Activated T-helper 1 cell treated with anti-CD3 and anti-CD28 coated beads, Interleukin-2, amount 50 U/mL, for 16 hours (primary cell): Measurements from ENCODE around the gene SEC22C.
"Not testable (repeated sequence)": the region's sequence is repeated elsewhere in the genome, so short reads cannot be mapped to it uniquely, and the experiment has no call there.

ENCODE experiments used
- DNase-seq, 2 donors: peaks; one replicate each; pipeline ENCODE4 v3.0.0-alpha.2; 2020; ENCODE audit warnings: low read depth in 1 of 2, low spot score in 1 of 2

The SEC22C gene

GRCh38 chr3:42582474-42583070 is 805 bp upstream of the SEC22C start:
- DNase-seq = no peak

GRCh38 chr3:42581400-42581708 is 413 bp downstream of the SEC22C start:
- DNase-seq = no peak

GRCh38 chr3:42579346-42579745 is 2.4 kb downstream of the SEC22C start:
- not testable (repeated sequence) for DNase-seq

- no peak for DNase-seq
Observed at GRCh38 chr3:42578054-42578453, 3.7 kb downstream of the SEC22C start.

- DNase-seq = no peak
Observed at GRCh38 chr3:42575137-42575741, 6.5 kb downstream of the SEC22C start.

GRCh38 chr3:42572278-42572677 is 9.5 kb downstream of the SEC22C start:
- DNase-seq = no peak

- DNase-seq = no peak
Observed at GRCh38 chr3:42569593-42570142, 12.1 kb downstream of the SEC22C start.

- no peak for DNase-seq
Observed at GRCh38 chr3:42562047-42562907, 19.5 kb downstream of the SEC22C start.

- no peak for DNase-seq
Observed at GRCh38 chr3:42557854-42558253, 23.9 kb downstream of the SEC22C start.

GRCh38 chr3:42556817-42557216 is 24.9 kb downstream of the SEC22C start:
- not testable (repeated sequence) for DNase-seq

- DNase-seq = no peak
Observed at GRCh38 chr3:42556089-42556632, 25.6 kb downstream of the SEC22C start.

- no peak for DNase-seq
Observed at GRCh38 chr3:42552830-42553229, 28.9 kb downstream of the SEC22C start.

- no peak for DNase-seq
Observed at GRCh38 chr3:42550250-42550649, 31.5 kb downstream of the SEC22C start.

GRCh38 chr3:42549131-42549530 is 32.6 kb downstream of the SEC22C start:
- no peak for DNase-seq

GRCh38 chr3:42547401-42547945 is 34.3 kb downstream of the SEC22C start:
- peak; percentile 50 to 62 for DNase-seq

- DNase-seq = no peak
Observed at GRCh38 chr3:42546691-42547213, 35.0 kb downstream of the SEC22C start.

- no peak for DNase-seq
Observed at GRCh38 chr3:42545284-42545900, 36.4 kb downstream of the SEC22C start.

- DNase-seq = no peak
Observed at GRCh38 chr3:42544492-42545283, 37.1 kb downstream of the SEC22C start.

- no peak for DNase-seq
Observed at GRCh38 chr3:42541079-42541478, 40.7 kb downstream of the SEC22C start.
